MM.1S (cell line): ENCODE data around the gene PRR36.
"Not testable (repeated sequence)": the region's sequence is repeated elsewhere in the genome, so short reads cannot be mapped to it uniquely, and the experiment has no call there.

Source experiments
- CTCF ChIP-seq: fragments of 300-600 bp; sonication (generic); IDR thresholded peaks from 2 replicates; pipeline ENCODE4 v1.5.1; 2016; ENCODE audit warnings: antibody characterized with exemption, low read length, mixed read lengths
- EZH2 ChIP-seq: fragments of 300-600 bp; sonication (generic); optimal IDR thresholded peaks from 2 replicates; pipeline ENCODE3; 2017; ENCODE audit warnings: low read depth, mild to moderate bottlenecking, antibody characterized with exemption, low read length, mixed read lengths

GRCh38 chr19:7918062-7918614 lies 43.9 kb upstream of the PRR36 start:
- not testable (repeated sequence) for TF ChIP-seq CTCF, EZH2
